HepG2 (cell line): Measurements from ENCODE around the gene PPARA.

Experiments used
- AKAP8 ChIP-seq: sonication (generic); formaldehyde crosslinking; IDR thresholded peaks from 2 replicates; pipeline ENCODE4 v1.5.1; 2020; ENCODE audit warnings: mild to moderate bottlenecking, missing genetic modification reagents
- BRCA1 ChIP-seq: sonication (generic); formaldehyde crosslinking; IDR thresholded peaks from 2 replicates; pipeline ENCODE4 v1.4.0; 2020; ENCODE audit warnings: missing genetic modification reagents
- CBX1 ChIP-seq: IDR thresholded peaks from one replicate; pipeline ENCODE4 v1.6.1; 2016; ENCODE audit warnings: antibody characterized with exemption, low read depth
- CTCF ChIP-seq: sonication (generic); formaldehyde crosslinking; IDR thresholded peaks from 2 replicates; pipeline ENCODE4 v1.5.0; 2020; ENCODE audit warnings: mild to moderate bottlenecking, missing genetic modification reagents, moderate library complexity
- FOSL1 ChIP-seq: sonication (generic); formaldehyde crosslinking; IDR thresholded peaks from 2 replicates; pipeline ENCODE4 v1.9.0; 2021; ENCODE audit warnings: missing genetic modification reagents, borderline replicate concordance
- FOXM1 ChIP-seq: sonication (generic); formaldehyde crosslinking; IDR thresholded peaks from 2 replicates; pipeline ENCODE4 v1.5.0; 2020; ENCODE audit warnings: missing genetic modification reagents
- HOXA7 ChIP-seq: sonication (generic); formaldehyde crosslinking; IDR thresholded peaks from 2 replicates; pipeline ENCODE4 v1.8.1; 2022; ENCODE audit warnings: mild to moderate bottlenecking, missing genetic modification reagents, moderate library complexity
- JUN ChIP-seq: sonication (generic); formaldehyde crosslinking; IDR thresholded peaks from 2 replicates; pipeline ENCODE4 v1.4.0; 2020; ENCODE audit warnings: mild to moderate bottlenecking, missing genetic modification reagents
- PHF8 ChIP-seq: sonication (generic); formaldehyde crosslinking; IDR thresholded peaks from 2 replicates; pipeline ENCODE4 v1.5.0; 2020; ENCODE audit warnings: missing genetic modification reagents
- RNF2 ChIP-seq: fragments of 450-650 bp; conservative IDR thresholded peaks from 2 replicates; pipeline ENCODE4 v1.6.1; 2016; ENCODE audit warnings: low read depth
- ZNF235 ChIP-seq: sonication (generic); formaldehyde crosslinking; IDR thresholded peaks from 2 replicates; pipeline ENCODE4 v1.8.1; 2023; ENCODE audit warnings: mild to moderate bottlenecking, missing genetic modification reagents, borderline replicate concordance
- ZNF274 ChIP-seq: sonication (generic); formaldehyde crosslinking; IDR thresholded peaks from 2 replicates; pipeline ENCODE4 v1.5.1; 2020; ENCODE audit warnings: mild to moderate bottlenecking, missing genetic modification reagents
- TF ChIP-seq, protein P1 (sequence below): IDR thresholded peaks from 2 replicates; pipeline ENCODE4 v1.6.1; 2012; ENCODE audit warnings: low read length, improper control_type of control experiment

- TF ChIP-seq FOSL1 (CRISPR knock-in tag) (no peak), HOXA7 (CRISPR knock-in tag) (no peak), FOXM1 (CRISPR knock-in tag) (no peak), CBX1 (no peak), RNF2 (no peak), BRCA1 (CRISPR knock-in tag) (no peak), AKAP8 (no peak), CTCF (CRISPR knock-in tag) (no peak), ZNF274 (CRISPR knock-in tag) (no peak), ZNF235 (CRISPR knock-in tag) (no peak), JUN (CRISPR knock-in tag) (no peak), PHF8 (CRISPR knock-in tag) (no peak)
- TF ChIP-seq, protein P1, sequence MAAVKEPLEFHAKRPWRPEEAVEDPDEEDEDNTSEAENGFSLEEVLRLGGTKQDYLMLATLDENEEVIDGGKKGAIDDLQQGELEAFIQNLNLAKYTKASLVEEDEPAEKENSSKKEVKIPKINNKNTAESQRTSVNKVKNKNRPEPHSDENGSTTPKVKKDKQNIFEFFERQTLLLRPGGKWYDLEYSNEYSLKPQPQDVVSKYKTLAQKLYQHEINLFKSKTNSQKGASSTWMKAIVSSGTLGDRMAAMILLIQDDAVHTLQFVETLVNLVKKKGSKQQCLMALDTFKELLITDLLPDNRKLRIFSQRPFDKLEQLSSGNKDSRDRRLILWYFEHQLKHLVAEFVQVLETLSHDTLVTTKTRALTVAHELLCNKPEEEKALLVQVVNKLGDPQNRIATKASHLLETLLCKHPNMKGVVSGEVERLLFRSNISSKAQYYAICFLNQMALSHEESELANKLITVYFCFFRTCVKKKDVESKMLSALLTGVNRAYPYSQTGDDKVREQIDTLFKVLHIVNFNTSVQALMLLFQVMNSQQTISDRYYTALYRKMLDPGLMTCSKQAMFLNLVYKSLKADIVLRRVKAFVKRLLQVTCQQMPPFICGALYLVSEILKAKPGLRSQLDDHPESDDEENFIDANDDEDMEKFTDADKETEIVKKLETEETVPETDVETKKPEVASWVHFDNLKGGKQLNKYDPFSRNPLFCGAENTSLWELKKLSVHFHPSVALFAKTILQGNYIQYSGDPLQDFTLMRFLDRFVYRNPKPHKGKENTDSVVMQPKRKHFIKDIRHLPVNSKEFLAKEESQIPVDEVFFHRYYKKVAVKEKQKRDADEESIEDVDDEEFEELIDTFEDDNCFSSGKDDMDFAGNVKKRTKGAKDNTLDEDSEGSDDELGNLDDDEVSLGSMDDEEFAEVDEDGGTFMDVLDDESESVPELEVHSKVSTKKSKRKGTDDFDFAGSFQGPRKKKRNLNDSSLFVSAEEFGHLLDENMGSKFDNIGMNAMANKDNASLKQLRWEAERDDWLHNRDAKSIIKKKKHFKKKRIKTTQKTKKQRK: no peak
Observed at GRCh38 chr22:46104170-46104880, 46.0 kb upstream of the PPARA start.
